Skeletal muscle tissue (tissue), 4 donors: ENCODE results near the gene ZNF8. TPM values are rescaled to one million over a fixed set of nuclear protein-coding genes. Genes with fewer than 3 reads are reported as not detected.
"Not testable (repeated sequence)": the region's sequence is repeated elsewhere in the genome, so short reads cannot be mapped to it uniquely, and the experiment has no call there.

Experiments used
- H3K27ac ChIP-seq: one replicate; pipeline ENCODE4 v1.7.0; 2013; ENCODE audit warnings: mild to moderate bottlenecking, low read depth, low read length, inconsistent platforms
- H3K27me3 ChIP-seq, 3 donors: one replicate each; pipeline ENCODE4 v1.7.0; 2013; ENCODE audit warnings: low read length in 3 of 3; ENCODE audit not compliant: control insufficient read depth in 3 of 3, insufficient read depth in 3 of 3
- H3K36me3 ChIP-seq, 3 donors: one replicate each; pipeline ENCODE4 v1.7.0; 2013; ENCODE audit warnings: low read length in 3 of 3; ENCODE audit not compliant: control insufficient read depth in 3 of 3, insufficient read depth in 3 of 3
- H3K4me1 ChIP-seq, 3 donors: one replicate each; pipeline ENCODE4 v1.7.0; 2013; ENCODE audit warnings: low read length in 3 of 3, mild to moderate bottlenecking in 3 of 3; ENCODE audit not compliant: control insufficient read depth in 3 of 3, insufficient read depth in 3 of 3
- H3K4me3 ChIP-seq, 3 donors: one replicate each; pipeline ENCODE4 v1.7.0; 2013; ENCODE audit warnings: low read length in 3 of 3
- H3K9ac ChIP-seq, 3 donors: one replicate each; pipeline ENCODE4 v1.7.0; 2013; ENCODE audit warnings: low read length in 3 of 3, mild to moderate bottlenecking in 3 of 3, moderate library complexity in 2 of 3, low read depth in 1 of 3
- H3K9me3 ChIP-seq, 3 donors: one replicate each; pipeline ENCODE4 v1.7.0; 2013; ENCODE audit warnings: low read length in 3 of 3; ENCODE audit not compliant: control insufficient read depth in 3 of 3
- total RNA-seq: library from RNA; depleted of rRNA; stranded (reverse); fragments of >200 nt; gene quantifications from one replicate; pipeline ENCODE4 v1.2.3, GENCODE V29; 2014
- donor health status: Osteomylitis.

The ZNF8 gene
- total RNA-seq, 1 donor from 2014 or later: 6.3 TPM

GRCh38 chr19:58307736-58308135, 29.0 kb downstream of the ZNF8 start:
- peaks cover 9 to 18% (median 13%) of the 10 kb centered on the region in 3 donors for H3K4me1 ChIP-seq
- peaks cover 18 to 35% (median 29%) of the 10 kb centered on the region in 3 donors for H3K36me3 ChIP-seq
- H3K27me3 ChIP-seq: no peaks in the 10 kb centered on the region

DNA sequence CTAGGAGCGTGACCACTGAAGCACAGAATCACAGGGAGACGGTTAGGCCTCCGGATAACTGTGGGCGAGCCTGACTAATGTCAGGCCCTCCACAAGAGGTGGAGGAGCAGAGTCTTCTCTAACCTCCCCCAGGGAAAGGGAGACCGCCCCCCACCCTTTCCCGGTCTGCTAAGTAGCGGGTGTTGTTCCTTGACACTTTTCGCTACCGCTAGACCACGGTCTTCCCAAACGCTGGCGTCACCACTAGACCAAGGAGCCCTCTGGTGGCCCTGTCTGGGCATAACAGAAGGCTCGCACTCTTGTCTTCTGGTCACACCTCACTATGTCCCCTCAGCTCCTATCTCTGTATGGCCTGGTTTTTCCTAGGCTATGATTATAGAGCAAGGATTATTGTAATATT, 31.9 kb downstream of the ZNF8 start:
- H3K27me3 ChIP-seq, H3K4me1 ChIP-seq, H3K9me3 ChIP-seq, H3K9ac ChIP-seq, H3K27ac ChIP-seq, H3K4me3 ChIP-seq: not testable (repeated sequence)
- peaks cover 30 to 56% (median 55%) of the 10 kb centered on the region in 3 donors for H3K36me3 ChIP-seq

More at GRCh38 chr19:58307736-58308135, 29.0 kb downstream of the ZNF8 start:
- no peak overlapping the region for H3K4me3 ChIP-seq
- no peaks in the 10 kb centered on the region for H3K9me3 ChIP-seq
- H3K27ac ChIP-seq: no peak overlapping the region
- no peak overlapping the region for H3K9ac ChIP-seq

- Histone ChIP-seq H3K27ac (no peak overlapping the region), H3K27me3 (no peaks in the 10 kb centered on the region), H3K4me1 (peaks cover 0 to 2% (median under 1%) of the 10 kb centered on the region in 3 donors), H3K9me3 (no peaks in the 10 kb centered on the region), H3K9ac (no peak overlapping the region), H3K4me3 (no peak overlapping the region), H3K36me3 (peaks cover 35 to 60% (median 60%) of the 10 kb centered on the region in 3 donors)
Measured at GRCh38 chr19:58311345-58311865, 32.6 kb downstream of the ZNF8 start.

DNA sequence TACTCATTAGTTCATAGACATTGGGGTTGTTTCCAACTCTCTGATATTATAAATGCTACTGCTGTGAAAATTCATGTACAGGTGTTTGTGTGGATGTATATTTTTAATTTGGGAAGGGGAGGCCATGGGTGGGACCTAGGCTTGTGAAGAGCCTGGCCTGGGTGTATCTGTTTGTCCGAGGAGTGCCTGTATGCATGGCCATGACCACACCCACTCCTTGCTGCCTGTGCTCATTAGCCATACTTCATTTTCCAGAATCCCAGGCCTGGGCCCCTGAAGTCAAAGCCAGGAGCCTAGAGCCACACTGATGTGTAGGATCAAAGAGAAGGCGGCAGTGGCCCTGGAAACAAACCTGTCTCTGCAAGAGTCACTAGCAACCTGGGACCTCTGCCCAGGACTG, 36.8 kb downstream of the ZNF8 start:
- no peaks in the 10 kb centered on the region for H3K27me3 ChIP-seq
- H3K27ac ChIP-seq: no peak overlapping the region
- no peaks in the 10 kb centered on the region for H3K4me1 ChIP-seq
- no peak overlapping the region for H3K9ac ChIP-seq
- H3K4me3 ChIP-seq: no peak overlapping the region
- H3K36me3 ChIP-seq: peaks cover 38 to 49% (median 49%) of the 10 kb centered on the region in 3 donors
- no peaks in the 10 kb centered on the region for H3K9me3 ChIP-seq

DNA sequence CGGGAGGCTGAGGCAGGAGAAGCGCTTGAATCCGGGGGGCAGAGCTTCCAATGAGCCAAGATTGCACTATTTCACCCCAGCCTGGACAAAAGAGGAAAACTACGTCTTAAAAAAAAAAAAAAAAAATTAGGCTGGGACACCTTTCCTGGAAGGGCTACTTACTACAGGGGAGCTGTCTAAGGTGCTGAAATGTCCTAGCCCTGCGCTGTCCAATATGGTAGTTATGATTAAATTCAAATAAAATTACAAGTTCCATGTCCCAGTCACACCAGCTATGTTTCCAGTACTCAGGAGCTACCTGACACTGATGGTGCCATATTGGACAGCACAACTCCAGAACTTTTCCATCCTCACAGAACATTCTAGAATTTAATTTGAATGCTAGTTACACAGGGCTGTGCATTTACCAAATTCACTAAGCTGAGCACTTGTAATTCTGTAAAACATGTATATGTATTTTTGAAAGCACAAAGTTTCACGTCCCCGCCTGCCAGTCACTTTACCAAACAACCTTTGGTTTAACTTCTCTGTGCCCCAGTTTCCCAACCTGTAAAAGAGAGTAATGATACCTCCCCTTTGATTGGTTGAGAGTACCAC, 38.8 kb downstream of the ZNF8 start:
- no peak overlapping the region for H3K9ac ChIP-seq
- peaks cover 32 to 44% (median 37%) of the 10 kb centered on the region in 3 donors for H3K36me3 ChIP-seq
- H3K4me3 ChIP-seq: no peak overlapping the region
- no peak overlapping the region for H3K27ac ChIP-seq
- no peaks in the 10 kb centered on the region for H3K4me1 ChIP-seq
- H3K27me3 ChIP-seq: no peaks in the 10 kb centered on the region
- H3K9me3 ChIP-seq: no peaks in the 10 kb centered on the region

- H3K9ac ChIP-seq: no peak overlapping the region
- no peak overlapping the region for H3K4me3 ChIP-seq
- no peak overlapping the region for H3K27ac ChIP-seq
- H3K36me3 ChIP-seq: peaks cover 29 to 41% (median 36%) of the 10 kb centered on the region in 3 donors
- H3K4me1 ChIP-seq: no peaks in the 10 kb centered on the region
- H3K27me3 ChIP-seq: no peaks in the 10 kb centered on the region
- no peaks in the 10 kb centered on the region for H3K9me3 ChIP-seq
Measured at GRCh38 chr19:58318297-58318696, 39.5 kb downstream of the ZNF8 start.

DNA sequence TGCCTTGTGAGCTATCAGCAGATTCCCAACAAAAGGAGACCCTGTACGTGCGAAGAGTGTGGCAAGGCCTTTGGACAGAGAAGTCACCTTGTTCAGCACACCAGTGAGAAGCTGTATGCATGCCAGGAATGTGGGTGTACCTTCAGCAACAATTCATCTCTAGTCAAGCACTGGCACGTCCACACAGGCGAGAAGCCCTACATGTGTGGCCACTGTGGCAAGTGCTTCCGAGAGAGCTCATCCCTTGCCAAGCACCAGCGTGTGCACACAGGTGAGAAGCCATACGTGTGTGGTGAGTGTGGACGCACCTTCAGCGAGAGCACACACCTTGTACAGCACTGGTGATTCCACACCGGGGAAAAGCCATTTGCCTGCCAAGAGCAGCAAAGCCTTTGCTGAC, 40.5 kb downstream of the ZNF8 start:
- H3K4me3 ChIP-seq: no peak overlapping the region
- no peak overlapping the region for H3K9ac ChIP-seq
- H3K9me3 ChIP-seq: no peaks in the 10 kb centered on the region
- no peaks in the 10 kb centered on the region for H3K4me1 ChIP-seq
- H3K27me3 ChIP-seq: no peaks in the 10 kb centered on the region
- no peak overlapping the region for H3K27ac ChIP-seq
- H3K36me3 ChIP-seq: peaks cover 29 to 33% (median 29%) of the 10 kb centered on the region in 3 donors

DNA sequence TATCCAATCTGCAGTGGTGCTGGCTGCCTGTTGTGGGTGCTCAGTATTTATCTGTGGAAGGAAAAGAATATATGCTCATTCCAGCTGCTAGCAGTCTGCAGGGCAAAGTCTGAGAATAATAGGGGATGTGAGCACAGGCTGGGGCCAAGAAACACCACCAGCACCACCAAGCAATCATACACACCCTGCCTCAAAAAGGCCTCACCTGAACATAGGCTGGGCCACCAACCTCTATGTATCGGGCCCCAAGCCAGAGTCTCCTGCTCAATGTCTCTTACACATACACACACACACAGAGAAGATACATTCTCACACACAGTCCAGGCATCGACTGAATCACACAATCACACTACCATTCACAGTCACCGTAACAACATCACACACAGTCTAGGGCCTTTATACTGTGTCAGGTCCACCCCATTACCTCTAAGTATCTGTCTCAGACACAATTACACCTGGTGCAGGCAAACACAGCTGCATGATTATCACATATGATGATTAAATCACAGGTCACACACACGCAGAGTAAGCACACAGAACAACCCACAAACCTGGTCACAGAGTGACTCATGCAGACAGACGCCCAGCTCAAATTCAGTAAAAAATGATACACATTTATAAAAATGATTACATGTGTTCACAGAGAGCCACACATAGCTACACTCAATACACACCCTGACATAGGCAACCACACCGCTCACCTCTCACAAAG, 46.7 kb downstream of the ZNF8 start:
- peak overlapping the region in 2 of 3 donors; percentile 80 to 98 for H3K9ac ChIP-seq
- no peaks in the 10 kb centered on the region for H3K27me3 ChIP-seq
- H3K27ac ChIP-seq: no peak overlapping the region
- H3K9me3 ChIP-seq: no peaks in the 10 kb centered on the region
- H3K4me3 ChIP-seq: peak overlapping the region; percentile 31 to 100 (median 84)
- peaks cover 6 to 13% (median 9%) of the 10 kb centered on the region in 3 donors for H3K36me3 ChIP-seq
- H3K4me1 ChIP-seq: peaks cover 29 to 39% (median 30%) of the 10 kb centered on the region in 3 donors

- H3K4me1 ChIP-seq: peaks cover 29 to 40% (median 30%) of the 10 kb centered on the region in 3 donors
- H3K27me3 ChIP-seq: no peaks in the 10 kb centered on the region
- peak overlapping the region; percentile 80 to 98 (median 95) for H3K9ac ChIP-seq
- peaks cover 6 to 13% (median 7%) of the 10 kb centered on the region in 3 donors for H3K36me3 ChIP-seq
- H3K4me3 ChIP-seq: peak overlapping the region; percentile 84 to 100 (median 100)
- no peaks in the 10 kb centered on the region for H3K9me3 ChIP-seq
- H3K27ac ChIP-seq: peak overlapping the region; percentile 89
Measured at GRCh38 chr19:58326501-58326913, 47.8 kb downstream of the ZNF8 start.
